ENCODE results near the gene MAN1A1. TPM values are rescaled to one million over a fixed set of nuclear protein-coding genes. Genes with fewer than 3 reads are reported as not detected.

The MAN1A1 gene
- total and polyA plus RNA-seq, 2 of the 8 experiments (the other 6 are each of a cell fraction or from before 2014, with no cell fraction given): 1.8 to 5.4 TPM

GRCh38 chr6:119197271-119197670, 152.3 kb downstream of the MAN1A1 start:
- H2AFZ ChIP-seq (ENCODE audit: low read length): no peak overlapping the region
- H2BK15ac ChIP-seq (ENCODE audit: low read length): no peak overlapping the region
- 87% methylated on average over 4 of the region's 5 CpGs; no CpG with 5 or more reads in 1 of the 2 experiments for WGBS, 2 experiments (ENCODE audit: extremely low coverage in 1 of 2, insufficient coverage in 1 of 2, insufficient read length in 1 of 2, insufficient replicate concordance in 2 of 2, low coverage in 1 of 2, low lambda C conversion rate in 2 of 2, missing lambda C conversion rate in 1 of 2)
- no peaks in the 10 kb centered on the region for H3K36me3 ChIP-seq (ENCODE audit: control insufficient read depth in 2 of 4, insufficient read depth in 4 of 4, low read length in 3 of 4)
- FAIRE-seq (no peak), DNase-seq (ENCODE audit: low read depth in 1 of 2, low spot score in 2 of 2) (no peak)
- no peak overlapping the region for H2BK20ac ChIP-seq (ENCODE audit: low read length)
- H3K23ac ChIP-seq (ENCODE audit: insufficient read length): no peak overlapping the region
- H3K27me3 ChIP-seq (replicated peaks in 1 of 4; ENCODE audit: control insufficient read depth in 3 of 4, extremely low read depth in 1 of 4, insufficient read depth in 3 of 4, low read length in 3 of 4): no peaks in the 10 kb centered on the region
- ChIA-PET CTCF (ENCODE audit: partially characterized antibody) (interaction anchor here (0.7 kb wide), 1 partner anchor 79 kb away, joined by 3 read pairs; no protein-coding TSS in a partner anchor), POLR2A (ENCODE audit: partially characterized antibody) (interaction anchor here (1.1 kb wide), 1 partner anchor 305 kb away, joined by 3 read pairs; no protein-coding TSS in a partner anchor)
- H3K79me2 ChIP-seq (ENCODE audit: control insufficient read depth in 1 of 2, insufficient read depth in 2 of 2, low read length in 2 of 2): no peaks in the 10 kb centered on the region
- H3K79me1 ChIP-seq (ENCODE audit: low read depth, low read length): no peaks in the 10 kb centered on the region
- no peak overlapping the region for H2BK12ac ChIP-seq (ENCODE audit: low read depth, low read length)
- no peak overlapping the region for H2AK5ac ChIP-seq (ENCODE audit: low read depth, low read length)
- no peak overlapping the region for H4K8ac ChIP-seq (ENCODE audit: extremely low read depth, insufficient read depth, low read length)
- H3K4me1 ChIP-seq (replicated peaks in 1 of 4; ENCODE audit: control insufficient read depth in 3 of 4, insufficient read depth in 4 of 4, low read length in 3 of 4): no peaks in the 10 kb centered on the region
- no peak overlapping the region for H3K56ac ChIP-seq (replicated peaks; ENCODE audit: insufficient read length, low read depth, low read length)
- no peak overlapping the region for H4K5ac ChIP-seq (ENCODE audit: insufficient read length, low read depth, low read length)
- no peaks in the 10 kb centered on the region for H3K23me2 ChIP-seq (ENCODE audit: low read depth, low read length)
- H2BK120ac ChIP-seq (replicated peaks; ENCODE audit: low read depth, low read length): no peak overlapping the region
- H2BK5ac ChIP-seq (ENCODE audit: low read depth, low read length): no peak overlapping the region
- no peak overlapping the region for H3K18ac ChIP-seq (ENCODE audit: extremely low read depth, low read length)
- H3K27ac ChIP-seq (ENCODE audit: low read depth, low read length): no peak overlapping the region
- no peak overlapping the region for H3K14ac ChIP-seq (ENCODE audit: insufficient read length)
- H4K91ac ChIP-seq (replicated peaks; ENCODE audit: insufficient read length, low read length): no peak overlapping the region
- H3K9ac ChIP-seq (replicated peaks in 1 of 4; ENCODE audit: extremely low read depth in 1 of 4, low read depth in 3 of 4, low read length in 3 of 4): no peak overlapping the region
- no peaks in the 10 kb centered on the region for H4K20me1 ChIP-seq (replicated peaks in 1 of 2; ENCODE audit: control insufficient read depth in 1 of 2, insufficient read depth in 2 of 2, low read length in 2 of 2)
- H3K4ac ChIP-seq (replicated peaks; ENCODE audit: insufficient read length, low read depth, low read length): no peak overlapping the region
- no peak overlapping the region for H3K4me2 ChIP-seq (ENCODE audit: insufficient read depth in 1 of 2, low read depth in 2 of 2, low read length in 2 of 2)
- H3K4me3 ChIP-seq (ENCODE audit: extremely low read depth in 1 of 4, insufficient read depth in 2 of 4, low read depth in 3 of 4, low read length in 4 of 4): no peak overlapping the region
- no peaks in the 10 kb centered on the region for H3K9me3 ChIP-seq (ENCODE audit: insufficient read depth in 2 of 2, low read depth in 1 of 2, low read length in 1 of 2)
- TF ChIP-seq RFX5 (IDR thresholded peaks at IDR 0.05; ENCODE audit: borderline replicate concordance, low read depth, low read length): no peak
- no peak for TF ChIP-seq RAD21 (IDR thresholded peaks at IDR 0.05 in 1 of 2, conservative IDR thresholded peaks at IDR 0.05 in 1 of 2; ENCODE audit: low read depth in 2 of 2, low read length in 2 of 2)
